HG03460 (cell line): Measurements from ENCODE around the gene ITGB8.

Experiments used
- ATAC-seq: cut with Tn5 transposase; IDR thresholded peaks from one replicate; pipeline ENCODE4 v1.9.1; 2021; ENCODE audit not compliant: unreplicated experiment

Gene ITGB8

DNA sequence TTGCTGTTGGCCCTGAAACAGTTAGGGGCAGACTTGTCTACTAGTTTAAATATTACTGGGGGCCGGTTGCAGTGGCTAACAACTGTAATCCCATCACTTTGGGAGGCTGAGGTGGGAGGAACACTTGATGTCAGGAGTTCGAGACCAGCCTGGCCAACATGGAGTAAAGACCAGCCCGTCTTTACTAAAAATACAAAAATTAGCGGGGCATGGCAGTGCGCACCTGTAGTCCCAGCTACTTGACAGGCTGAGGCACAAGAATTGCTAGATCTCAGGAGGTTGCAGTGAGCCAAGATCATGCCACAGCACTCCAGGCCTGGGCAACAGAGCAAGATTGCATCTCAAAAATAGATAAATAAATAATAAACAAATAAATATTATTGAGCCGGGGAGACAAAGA, 7.6 kb downstream of the ITGB8 start:
- ATAC-seq: no peak

DNA sequence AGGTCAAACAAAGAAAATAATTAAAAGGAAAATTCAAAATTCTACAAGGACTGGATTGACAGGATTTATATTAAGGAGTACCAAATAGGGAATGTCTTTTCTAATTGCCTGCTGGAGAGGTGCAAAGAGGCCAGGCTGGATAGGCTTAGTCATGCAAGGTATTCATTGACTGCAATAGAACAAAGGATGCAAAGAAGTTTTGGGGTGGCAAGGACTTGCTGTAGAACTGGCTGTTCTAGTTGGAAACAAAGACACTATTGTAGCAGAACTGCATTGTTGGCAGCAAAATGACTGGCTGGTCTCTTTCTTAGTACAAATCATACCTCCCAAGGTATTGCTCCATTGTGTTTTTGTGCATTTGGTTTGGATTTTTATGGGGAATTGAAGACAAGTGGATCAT, 10.1 kb downstream of the ITGB8 start:
- no peak for ATAC-seq

DNA sequence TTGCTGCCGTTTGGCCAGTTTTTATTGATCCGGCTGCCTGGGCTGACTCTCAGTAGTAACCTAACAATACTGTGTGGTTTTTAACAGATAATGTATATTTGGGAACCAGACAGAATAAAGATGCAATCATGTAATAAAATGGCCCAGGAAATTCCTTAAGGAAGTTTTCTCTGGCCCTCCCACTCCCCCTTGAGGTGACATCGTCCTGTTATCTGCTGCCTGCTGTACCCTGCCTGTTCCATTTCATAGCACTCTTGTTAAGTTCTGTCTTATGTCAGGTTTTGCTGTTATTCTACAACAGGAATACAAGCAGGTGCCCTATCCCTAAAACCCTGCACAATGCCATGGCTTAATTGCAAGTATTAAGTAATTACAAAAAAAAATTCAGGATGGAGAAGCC, 12.5 kb downstream of the ITGB8 start:
- no peak for ATAC-seq

DNA sequence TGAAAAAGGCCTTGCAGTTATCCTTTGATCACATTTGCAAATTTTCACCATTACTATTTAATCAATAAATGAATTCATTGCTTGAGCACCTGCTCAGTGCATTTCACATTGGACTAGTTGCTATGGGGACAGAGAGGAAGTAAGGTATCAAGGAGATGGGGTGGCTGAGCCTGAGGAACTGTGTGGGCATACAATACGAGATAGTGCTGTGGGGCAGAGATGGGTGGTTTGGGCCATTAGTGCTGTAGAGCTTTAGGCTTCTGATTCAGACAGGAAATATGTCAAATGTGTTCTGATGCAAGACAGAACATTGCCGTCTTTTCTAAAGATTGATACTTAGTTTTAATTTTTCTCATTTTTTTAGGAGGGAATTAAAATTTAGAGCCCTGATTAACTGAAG, 13.2 kb downstream of the ITGB8 start:
- no peak for ATAC-seq

DNA sequence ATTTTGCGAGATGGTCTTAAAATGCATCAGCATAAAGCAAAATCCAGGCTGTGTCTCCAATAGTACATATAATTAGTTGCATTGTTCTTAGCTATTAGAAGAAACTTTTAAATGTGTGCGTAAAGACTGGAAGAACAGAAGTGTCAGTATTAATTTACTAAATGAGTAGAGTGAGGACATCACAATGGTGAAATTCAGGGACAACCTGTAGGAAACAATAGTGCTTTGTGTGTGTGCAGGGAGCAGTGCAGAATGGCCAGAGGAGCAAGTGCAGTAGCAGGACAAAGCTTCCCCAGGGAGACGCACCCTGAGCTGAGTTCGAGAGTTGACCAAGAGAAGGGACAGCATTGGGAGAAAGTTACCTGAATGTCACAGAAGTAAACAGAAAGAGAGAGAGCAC, 13.7 kb downstream of the ITGB8 start:
- ATAC-seq: no peak

DNA sequence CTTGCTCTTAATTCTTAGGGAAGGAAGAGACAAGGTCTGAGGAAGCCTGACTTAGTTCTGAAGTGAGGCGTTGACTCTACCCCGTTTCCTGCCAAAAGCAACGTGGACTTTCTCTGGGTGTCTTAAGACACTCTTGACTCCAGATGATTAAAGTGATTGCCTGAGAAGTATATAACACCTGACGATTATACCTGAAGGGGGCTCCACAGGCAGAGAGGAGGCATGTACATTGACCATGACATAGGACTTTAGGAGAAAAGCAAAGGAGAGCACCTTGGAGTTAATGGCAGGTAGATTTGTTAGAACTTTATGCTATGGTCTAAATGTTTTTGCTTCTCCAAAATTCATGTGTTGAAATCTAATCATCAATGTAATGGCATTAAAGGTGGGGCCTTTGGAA, 15.9 kb downstream of the ITGB8 start:
- no peak for ATAC-seq

DNA sequence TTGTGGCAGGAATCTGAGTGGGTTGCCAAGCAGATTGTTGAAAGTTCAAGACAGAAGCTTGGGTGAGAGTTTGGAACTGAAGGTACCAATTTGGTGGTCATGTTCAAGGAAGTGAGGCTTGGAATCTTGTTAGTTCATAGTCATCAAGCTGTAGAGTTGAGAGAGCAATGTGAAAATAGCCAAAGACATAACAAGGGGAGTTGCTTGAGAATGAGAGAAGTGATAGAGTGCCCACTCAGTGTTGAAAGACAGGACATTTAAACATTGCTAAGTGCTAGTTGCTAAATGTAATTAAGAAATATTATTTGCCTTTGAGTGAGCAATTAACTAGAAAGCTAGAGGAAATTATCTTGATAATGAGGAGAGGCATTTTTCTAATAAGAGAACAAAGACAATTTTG, 17.0 kb downstream of the ITGB8 start:
- no peak for ATAC-seq

DNA sequence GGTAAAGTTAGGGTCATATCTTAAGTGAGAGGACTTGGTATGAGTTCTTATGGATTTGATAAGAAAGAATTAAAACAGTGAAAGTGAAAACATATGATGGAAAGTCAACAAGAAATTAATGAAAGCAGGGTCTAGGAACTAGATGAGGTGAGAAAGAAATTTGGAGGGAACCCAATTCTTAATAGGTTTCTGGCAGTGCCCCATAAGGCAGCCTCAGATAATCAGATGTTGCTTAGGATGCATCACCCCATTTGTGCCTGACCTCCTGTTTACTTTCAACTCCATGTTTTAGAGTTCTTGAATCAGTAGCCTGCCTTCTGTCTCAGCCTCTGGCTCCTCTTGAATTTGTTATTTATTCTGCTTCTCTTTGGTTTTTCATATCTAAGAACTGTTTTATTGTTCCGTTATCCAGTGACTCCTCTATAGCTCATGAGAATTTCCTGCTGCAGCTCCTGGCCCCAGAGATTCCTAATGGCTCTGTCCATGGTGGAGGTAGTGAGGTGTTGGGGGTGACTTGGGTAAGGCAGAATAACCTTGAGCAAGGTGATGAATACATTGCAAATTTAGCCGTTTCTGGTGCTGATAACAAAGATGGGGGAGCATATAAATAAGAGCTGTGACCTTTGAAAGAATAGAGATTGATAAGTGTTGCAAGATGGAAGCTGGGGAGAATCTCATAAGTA, 17.6 kb downstream of the ITGB8 start:
- no peak for ATAC-seq

DNA sequence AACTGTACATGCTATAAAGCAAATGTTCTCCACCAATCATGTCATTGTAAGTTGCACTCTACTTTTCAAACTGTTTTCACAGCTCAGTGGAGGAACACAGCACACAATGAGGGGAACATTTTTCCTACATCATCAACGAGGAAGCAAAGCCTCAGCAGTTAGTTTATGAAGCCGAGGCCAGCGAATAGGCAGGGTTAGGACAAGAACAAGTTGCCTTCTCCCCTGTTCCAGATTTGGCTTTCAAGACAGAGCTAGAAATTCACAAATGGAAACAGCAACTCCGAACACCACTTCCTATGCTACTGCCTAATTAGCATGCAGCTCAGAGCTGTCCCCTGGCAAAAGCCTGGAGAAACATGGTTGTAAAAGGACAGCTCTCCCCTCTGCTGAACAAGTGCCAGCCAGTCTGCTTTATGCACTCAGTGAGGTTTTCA, 19.8 kb downstream of the ITGB8 start:
- no peak for ATAC-seq

DNA sequence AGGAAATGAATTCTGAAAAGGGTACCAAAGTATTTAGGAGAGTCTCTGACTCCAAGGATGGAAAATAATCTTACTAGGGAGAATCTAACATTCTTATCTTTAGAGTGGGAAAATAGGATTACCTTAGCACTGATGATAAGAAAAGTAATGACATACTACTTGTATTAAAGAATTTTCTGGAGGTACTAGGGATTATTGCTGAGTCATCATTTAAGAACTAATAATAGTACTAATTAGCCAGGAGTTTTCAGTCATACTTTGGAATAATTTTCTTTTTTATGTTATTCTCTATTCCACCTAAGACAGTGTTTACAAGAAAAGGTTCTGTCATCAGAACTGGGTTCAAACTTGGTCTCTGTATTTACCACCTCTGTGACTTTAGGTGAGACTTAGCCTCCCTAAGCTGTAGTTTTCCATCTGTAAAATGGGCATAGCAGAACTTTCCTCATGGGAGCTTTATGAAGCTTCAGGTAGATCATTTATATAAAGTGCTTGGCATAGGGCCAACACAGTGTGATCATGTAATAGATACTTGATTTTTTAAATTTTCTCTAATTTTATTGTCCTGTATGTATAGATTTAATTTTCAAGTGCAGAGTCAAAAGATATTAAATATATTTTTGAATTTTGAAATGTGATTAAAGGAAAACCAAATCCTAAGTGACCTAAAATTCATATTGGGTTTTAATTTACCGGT, 20.4 kb downstream of the ITGB8 start:
- no peak for ATAC-seq

DNA sequence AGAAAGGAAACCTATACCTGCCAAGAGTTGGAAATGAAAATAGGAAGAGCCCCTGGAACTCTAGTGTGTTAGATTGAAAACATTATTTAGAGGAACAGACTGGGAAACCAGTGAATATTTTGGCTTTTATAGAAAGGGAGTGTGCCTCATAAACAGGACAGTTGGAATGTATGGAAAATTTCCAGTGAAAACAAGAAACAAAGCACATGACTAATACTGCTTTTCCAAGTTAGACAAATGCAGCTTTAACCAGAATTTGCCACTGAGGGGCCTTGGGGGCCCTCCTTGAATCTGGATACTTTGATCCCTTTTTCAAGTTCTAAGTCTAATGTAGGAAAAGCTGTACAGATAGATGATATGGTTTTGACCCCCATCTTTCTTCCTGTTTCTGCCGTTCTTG, 21.2 kb downstream of the ITGB8 start:
- ATAC-seq: no peak

DNA sequence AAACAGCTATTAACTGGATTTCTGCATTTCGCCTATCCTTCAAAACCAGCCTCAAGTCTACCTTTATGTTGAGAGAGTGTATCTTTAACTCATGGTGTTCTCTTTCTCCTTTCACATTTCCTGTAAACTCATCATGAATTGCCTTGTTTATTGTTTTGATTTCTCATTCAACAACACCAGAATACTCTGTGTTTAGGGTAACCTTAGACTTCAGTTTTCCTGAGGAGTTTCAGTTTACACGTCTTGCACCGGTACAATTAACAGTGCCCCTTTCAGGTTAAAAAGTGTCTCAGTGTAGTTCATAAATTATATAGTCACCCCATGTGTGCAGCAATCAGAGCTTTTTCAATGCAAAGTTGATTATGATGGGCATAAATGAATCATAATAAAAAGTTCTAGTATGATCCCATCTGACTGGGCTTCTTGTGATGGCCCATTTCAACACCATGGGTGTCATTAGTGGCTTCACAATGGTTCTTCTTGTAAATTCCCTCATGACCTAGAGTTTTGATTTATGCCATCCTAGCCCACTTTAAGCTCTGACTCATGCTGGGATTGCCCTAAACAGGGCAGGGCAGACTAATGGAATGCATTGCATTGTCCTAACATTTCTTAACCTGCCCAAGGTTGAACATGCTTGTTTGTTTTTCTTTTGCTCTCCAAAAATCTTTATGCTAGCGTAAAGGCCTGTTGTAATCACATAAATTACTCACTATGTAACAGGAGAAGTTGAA, 22.0 kb downstream of the ITGB8 start:
- ATAC-seq: no peak

DNA sequence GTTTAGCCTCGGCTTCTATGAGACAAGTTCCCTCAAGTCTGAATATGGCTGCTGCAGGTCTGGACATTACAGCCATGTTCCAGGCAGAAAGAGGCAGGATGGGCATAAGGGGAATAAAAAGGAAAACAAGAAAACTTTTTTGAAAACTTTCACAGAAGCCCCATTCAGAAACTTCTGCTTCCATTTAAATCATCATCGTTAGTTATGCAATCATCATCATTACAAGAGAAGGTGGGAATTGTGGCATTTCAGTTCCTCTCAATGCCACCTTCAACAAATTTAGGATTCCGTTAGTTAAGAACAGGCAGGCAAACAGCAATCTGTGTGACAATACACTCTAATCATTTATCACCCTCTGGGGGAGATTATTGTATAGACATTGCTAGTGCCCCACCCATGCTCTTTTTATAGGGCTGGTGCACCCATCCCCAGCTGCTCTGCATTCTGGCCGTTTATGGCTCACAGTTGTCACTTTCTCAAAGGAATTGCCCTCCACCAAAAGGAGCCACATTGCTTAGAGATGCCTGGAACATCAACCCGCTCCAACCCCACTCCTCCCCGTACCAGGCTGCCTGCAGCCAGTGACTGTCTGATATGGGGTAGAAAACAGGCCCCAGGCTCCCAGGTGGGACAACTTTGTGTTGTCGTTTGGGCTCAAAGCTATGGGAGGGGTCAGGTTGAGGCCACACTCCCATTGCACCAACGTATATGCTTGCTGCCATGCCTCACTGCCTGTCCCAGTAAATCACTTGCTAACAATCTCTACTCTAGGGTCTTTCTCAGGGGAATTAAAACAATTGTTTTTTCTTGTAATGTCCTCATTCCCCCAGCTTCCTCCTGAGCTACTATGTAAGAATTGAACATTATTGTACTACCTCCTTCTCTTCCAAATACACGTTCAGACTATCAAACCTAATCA, 24.2 kb downstream of the ITGB8 start:
- ATAC-seq: no peak

DNA sequence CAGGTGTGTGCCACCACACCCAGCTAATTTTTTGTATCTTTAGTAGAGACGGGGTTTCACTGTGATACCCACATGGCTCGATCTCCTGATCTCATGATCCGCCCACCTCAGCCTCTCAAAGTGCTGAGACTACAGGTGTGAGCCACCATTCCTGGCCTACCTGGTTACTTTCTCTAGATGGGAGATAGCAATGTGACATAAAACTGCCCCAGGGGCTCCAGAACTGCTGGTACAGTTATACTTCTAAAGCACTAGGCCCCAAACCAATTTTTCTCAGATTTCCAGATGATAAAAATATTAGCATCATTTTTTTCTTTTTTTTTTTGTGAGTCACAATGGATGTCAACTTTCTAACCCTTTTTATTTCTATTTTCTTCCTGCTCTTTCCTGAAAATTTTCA, 27.4 kb downstream of the ITGB8 start:
- ATAC-seq: no peak

DNA sequence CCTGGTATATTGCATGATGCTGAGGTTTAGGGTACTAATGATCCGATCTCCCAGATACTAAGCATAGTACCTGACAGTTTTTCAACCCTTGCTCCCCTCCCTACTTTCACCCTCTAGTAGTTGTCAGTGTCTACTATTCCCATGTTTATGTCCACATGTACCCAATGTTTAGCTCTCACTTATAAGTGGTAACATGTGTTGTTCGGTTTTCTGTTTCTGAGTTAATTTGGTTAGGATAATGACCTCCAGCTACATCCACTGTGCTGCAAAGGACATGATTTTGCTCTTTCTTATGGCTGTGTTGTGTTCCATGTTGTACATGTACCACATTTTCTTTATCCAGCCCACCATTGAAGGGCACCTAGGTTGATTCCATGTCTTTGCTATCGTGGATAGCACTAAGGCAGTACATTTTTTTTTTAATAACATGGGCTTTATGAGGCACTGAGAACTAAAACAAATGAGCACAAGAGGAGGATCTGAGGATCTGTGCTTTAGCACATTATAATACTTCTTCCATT, 28.1 kb downstream of the ITGB8 start:
- no peak for ATAC-seq

DNA sequence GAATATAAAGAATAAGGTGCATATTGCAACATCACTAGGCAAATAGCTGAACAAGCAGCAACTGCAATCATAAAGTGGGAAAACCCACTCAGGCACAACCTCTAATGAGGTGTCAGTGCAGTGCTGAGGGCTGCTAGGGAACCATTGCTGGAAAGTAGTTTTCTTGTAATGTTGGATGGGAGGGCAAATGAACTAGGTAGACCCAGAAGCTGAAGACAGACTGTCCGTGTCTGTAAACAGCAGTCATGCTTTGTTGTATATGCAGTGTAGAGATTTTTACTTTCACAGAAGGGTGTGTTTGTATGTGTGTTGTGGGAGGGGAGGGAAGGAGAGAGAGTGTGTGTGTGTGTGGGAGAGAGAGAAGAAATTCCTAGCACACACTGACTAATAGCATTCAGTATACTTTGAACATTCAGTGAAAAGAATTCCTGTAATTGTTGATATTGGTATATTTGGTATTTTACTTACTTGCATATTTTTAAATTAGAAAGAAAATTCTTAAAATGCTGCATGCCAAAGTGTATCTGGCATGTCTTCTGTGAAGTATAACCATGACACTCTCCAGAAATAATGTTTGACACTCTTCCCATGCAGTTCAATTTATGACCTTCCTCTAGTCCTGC, 28.8 kb downstream of the ITGB8 start:
- no peak for ATAC-seq

DNA sequence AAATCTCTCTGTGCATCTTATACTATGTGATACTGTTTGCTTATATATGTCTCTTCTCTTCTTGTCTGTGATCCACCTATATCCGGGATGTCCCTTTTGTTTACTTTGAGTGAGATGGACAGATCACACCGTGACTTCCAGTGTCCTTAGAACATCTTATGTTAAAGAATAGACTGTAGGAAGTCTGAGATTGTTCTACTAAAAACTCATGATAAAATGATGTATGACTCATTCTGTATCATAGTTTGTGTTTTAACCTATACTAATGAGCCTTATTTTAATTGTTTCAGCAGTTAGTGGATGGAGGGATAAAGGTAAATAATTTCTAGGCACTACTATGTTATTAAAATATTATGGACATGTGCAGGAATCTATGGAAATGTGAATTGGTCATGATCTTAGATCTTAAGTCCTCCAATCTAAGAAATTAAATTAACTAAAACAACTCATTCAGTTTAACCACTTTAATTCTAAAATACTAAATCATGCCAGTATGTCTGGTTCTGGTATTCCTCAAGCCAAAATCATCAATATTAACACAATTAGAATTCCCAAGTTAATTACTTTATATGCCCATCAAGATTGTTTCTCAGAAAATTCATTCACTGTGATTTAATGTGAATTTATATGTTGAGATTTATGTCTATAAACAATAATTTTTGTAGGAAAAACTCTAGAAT, 32.0 kb downstream of the ITGB8 start:
- no peak for ATAC-seq

DNA sequence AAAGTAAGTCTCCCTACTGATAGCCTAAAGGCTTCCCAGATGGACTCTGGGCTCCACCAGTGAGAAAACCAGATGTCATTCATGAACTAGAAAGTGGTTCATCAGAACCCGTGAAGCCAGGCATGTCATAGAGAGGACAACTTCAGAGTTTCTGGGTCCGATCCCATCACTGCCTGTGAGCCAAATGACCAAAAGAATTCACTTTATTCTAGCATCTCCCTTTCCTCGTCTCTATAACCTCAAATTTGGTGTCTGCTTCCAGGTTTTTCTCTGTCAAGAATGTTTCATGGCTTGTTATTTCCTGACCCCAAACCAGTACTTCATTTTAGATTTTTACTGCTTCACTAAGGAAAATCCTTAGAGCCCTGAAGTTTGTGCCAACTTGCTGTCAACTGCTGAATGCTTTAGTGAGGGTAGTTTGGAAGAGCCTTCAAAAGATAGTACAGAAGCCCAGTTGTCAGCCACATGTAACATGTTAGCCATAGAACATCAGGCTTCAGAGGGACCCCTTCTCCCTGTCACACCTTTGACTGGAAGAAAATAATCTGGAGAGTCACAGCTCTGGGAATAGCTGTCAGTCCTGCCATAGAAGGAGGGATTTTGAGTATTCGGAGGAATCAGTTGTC, 34.0 kb downstream of the ITGB8 start:
- no peak for ATAC-seq

DNA sequence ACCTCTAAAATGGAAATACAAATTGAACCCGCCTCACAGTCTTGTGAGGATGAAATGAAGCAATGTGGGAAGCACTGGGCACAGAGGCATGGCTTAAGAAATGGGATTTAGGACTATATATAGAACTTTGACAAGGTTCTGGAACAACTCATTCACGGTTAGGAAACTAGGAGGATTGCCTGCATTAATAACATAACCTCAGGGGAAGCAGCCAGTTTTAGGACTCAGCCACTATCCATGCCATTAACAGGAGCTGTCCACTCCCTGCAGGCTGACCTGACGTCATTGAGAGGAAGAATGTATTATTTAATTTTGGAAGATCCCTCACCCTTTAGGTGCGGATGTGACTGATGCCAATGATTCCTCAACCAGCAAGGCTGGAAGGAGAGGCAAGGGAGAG, 34.8 kb downstream of the ITGB8 start:
- ATAC-seq: no peak
